ENCODE measurements around the gene GULP1. TPM values are rescaled to one million over a fixed set of nuclear protein-coding genes. Genes with fewer than 3 reads are reported as not detected.

Gene GULP1
- polyA plus RNA-seq, 1 donor = 33.3 TPM

- no peak overlapping the region for H3K27ac ChIP-seq (ENCODE audit: low read length)
- DNase-seq = no peak
- no peaks in the 10 kb centered on the region for H3K4me1 ChIP-seq (ENCODE audit: control insufficient read depth, insufficient read depth, low read length)
- no peaks in the 10 kb centered on the region for H3K9me3 ChIP-seq (ENCODE audit: control insufficient read depth, low read depth, low read length)
- H3K36me3 ChIP-seq (ENCODE audit: control insufficient read depth, insufficient read depth, low read length) = no peaks in the 10 kb centered on the region
- no peaks in the 10 kb centered on the region for H3K27me3 ChIP-seq (ENCODE audit: control insufficient read depth, insufficient read depth, low read length)
- H3K4me3 ChIP-seq (ENCODE audit: low read length) = no peak overlapping the region
Observed at GRCh38 chr2:188365058-188365641, 73.5 kb downstream of the GULP1 start.

- DNase-seq = peak in 1 of 2 donors; percentile 9
- no CpG with 5 or more reads among the region's 3 CpGs for WGBS (ENCODE audit: insufficient coverage, low lambda C conversion rate)
- no peaks in the 10 kb centered on the region for H3K36me3 ChIP-seq (ENCODE audit: control insufficient read depth, insufficient read depth, low read length)
Observed at GRCh38 chr2:188367164-188367563, 75.5 kb downstream of the GULP1 start.

DNA sequence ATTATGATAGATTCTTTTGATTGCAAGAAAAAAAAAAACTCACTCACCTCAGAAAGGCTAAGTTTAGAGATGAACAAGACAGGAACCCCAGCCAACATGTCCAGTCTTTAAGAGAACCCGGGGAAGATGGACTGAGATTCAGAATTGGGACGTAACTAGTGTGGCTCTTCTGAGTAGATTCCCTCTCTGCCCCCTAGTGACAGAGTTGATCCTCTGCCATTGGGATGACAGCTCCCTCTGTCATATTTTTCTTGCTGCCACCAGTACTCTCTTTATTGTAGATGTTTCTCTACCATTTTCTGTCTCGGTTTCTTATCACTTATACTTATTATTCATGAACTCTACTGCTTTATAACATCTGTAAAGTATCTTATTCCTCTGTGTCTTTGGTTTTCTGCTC is 77.7 kb downstream of the GULP1 start:
- H3K27ac ChIP-seq (ENCODE audit: low read length) = no peak overlapping the region
- no peaks in the 10 kb centered on the region for H3K4me1 ChIP-seq (ENCODE audit: control insufficient read depth, insufficient read depth, low read length)
- peak; percentile 34 to 39 for DNase-seq
- H3K4me3 ChIP-seq (ENCODE audit: low read length) = no peak overlapping the region
- no peaks in the 10 kb centered on the region for H3K27me3 ChIP-seq (ENCODE audit: control insufficient read depth, insufficient read depth, low read length)
- no peaks in the 10 kb centered on the region for H3K9me3 ChIP-seq (ENCODE audit: control insufficient read depth, low read depth, low read length)
- 30% methylated on average over 1 of the region's 3 CpGs for WGBS (ENCODE audit: insufficient coverage, low lambda C conversion rate)
- H3K36me3 ChIP-seq (ENCODE audit: control insufficient read depth, insufficient read depth, low read length) = no peaks in the 10 kb centered on the region

More at GRCh38 chr2:188367164-188367563, 75.5 kb downstream of the GULP1 start:
- H3K4me3 ChIP-seq (ENCODE audit: low read length) = no peak overlapping the region
- no peaks in the 10 kb centered on the region for H3K9me3 ChIP-seq (ENCODE audit: control insufficient read depth, low read depth, low read length)
- no peaks in the 10 kb centered on the region for H3K4me1 ChIP-seq (ENCODE audit: control insufficient read depth, insufficient read depth, low read length)
- no peaks in the 10 kb centered on the region for H3K27me3 ChIP-seq (ENCODE audit: control insufficient read depth, insufficient read depth, low read length)
- no peak overlapping the region for H3K27ac ChIP-seq (ENCODE audit: low read length)

GRCh38 chr2:188378371-188378950 is 86.8 kb downstream of the GULP1 start:
- H3K4me1 ChIP-seq (ENCODE audit: control insufficient read depth, insufficient read depth, low read length) = no peaks in the 10 kb centered on the region
- WGBS (ENCODE audit: insufficient coverage, low lambda C conversion rate) = 100% methylated on average over 1 of the region's 5 CpGs
- H3K27ac ChIP-seq (ENCODE audit: low read length) = no peak overlapping the region

DNA sequence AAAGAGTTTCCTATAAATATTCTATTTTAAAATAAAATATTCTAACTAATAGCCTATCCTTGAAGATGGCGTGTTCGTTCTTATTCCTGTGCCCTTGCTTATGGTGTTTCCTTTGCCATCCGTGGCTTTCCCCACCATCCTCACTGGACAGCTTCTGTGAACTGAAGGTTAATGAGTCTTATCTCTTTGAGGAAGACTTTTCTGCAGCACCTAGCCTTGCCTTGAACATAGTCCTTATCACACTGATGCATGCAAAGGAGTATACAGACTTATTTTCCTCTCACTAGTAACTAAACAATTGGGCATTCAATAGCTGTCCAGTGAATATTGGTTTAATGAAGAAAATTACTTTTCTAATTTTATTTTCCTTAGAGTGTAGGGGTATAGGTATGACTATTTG is 88.1 kb downstream of the GULP1 start:
- no peaks in the 10 kb centered on the region for H3K4me1 ChIP-seq (ENCODE audit: control insufficient read depth, insufficient read depth, low read length)
- peaks cover 4% of the 10 kb centered on the region for H3K9me3 ChIP-seq (ENCODE audit: control insufficient read depth, low read depth, low read length)
- no peak overlapping the region for H3K4me3 ChIP-seq (ENCODE audit: low read length)
- no CpG with 5 or more reads among the region's 3 CpGs for WGBS (ENCODE audit: insufficient coverage, low lambda C conversion rate)
- DNase-seq = no peak
- H3K27ac ChIP-seq (ENCODE audit: low read length) = no peak overlapping the region
- H3K27me3 ChIP-seq (ENCODE audit: control insufficient read depth, insufficient read depth, low read length) = no peaks in the 10 kb centered on the region
- peaks cover 7% of the 10 kb centered on the region for H3K36me3 ChIP-seq (ENCODE audit: control insufficient read depth, insufficient read depth, low read length)

More at GRCh38 chr2:188378371-188378950, 86.8 kb downstream of the GULP1 start:
- Histone ChIP-seq H3K4me3 (ENCODE audit: low read length) (no peak overlapping the region), H3K9me3 (ENCODE audit: control insufficient read depth, low read depth, low read length) (no peaks in the 10 kb centered on the region), H3K27me3 (ENCODE audit: control insufficient read depth, insufficient read depth, low read length) (no peaks in the 10 kb centered on the region), H3K36me3 (ENCODE audit: control insufficient read depth, insufficient read depth, low read length) (no peaks in the 10 kb centered on the region)
- no peak for DNase-seq

DNA sequence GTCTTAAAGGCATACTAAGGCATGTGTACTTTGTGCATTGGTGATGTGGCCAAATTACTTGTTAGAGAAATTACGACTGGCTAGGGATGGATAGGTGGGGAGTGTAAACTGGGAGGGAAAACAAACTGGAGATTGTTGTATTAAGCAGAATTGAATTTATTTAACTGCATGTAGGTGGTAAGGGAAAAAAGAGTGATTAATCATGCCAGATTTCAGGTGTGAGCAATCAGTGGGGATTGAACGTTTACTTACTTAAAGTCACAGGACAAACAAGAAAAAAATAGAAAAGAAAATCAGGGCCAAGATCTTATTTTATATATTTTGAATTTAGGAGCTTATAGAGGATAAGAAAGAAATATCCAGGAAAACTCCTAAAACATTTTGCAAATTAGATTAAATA is 88.6 kb downstream of the GULP1 start:
- 100% methylated on average over 1 of the region's 2 CpGs for WGBS (ENCODE audit: insufficient coverage, low lambda C conversion rate)

GRCh38 chr2:188381614-188382013 is 89.9 kb downstream of the GULP1 start:
- peak in 1 of 2 donors; percentile 20 for DNase-seq
- peaks cover 5% of the 10 kb centered on the region for H3K9me3 ChIP-seq (ENCODE audit: control insufficient read depth, low read depth, low read length)
- H3K36me3 ChIP-seq (ENCODE audit: control insufficient read depth, insufficient read depth, low read length) = peaks cover 16% of the 10 kb centered on the region
- 80% methylated on average over 1 of the region's 1 CpG for WGBS (ENCODE audit: insufficient coverage, low lambda C conversion rate)
- H3K4me3 ChIP-seq (ENCODE audit: low read length) = no peak overlapping the region
- no peaks in the 10 kb centered on the region for H3K27me3 ChIP-seq (ENCODE audit: control insufficient read depth, insufficient read depth, low read length)
- no peaks in the 10 kb centered on the region for H3K4me1 ChIP-seq (ENCODE audit: control insufficient read depth, insufficient read depth, low read length)
- no peak overlapping the region for H3K27ac ChIP-seq (ENCODE audit: low read length)

More for the DNA sequence above, 88.6 kb downstream of the GULP1 start:
- Histone ChIP-seq H3K4me3 (ENCODE audit: low read length) (no peak overlapping the region), H3K27me3 (ENCODE audit: control insufficient read depth, insufficient read depth, low read length) (no peaks in the 10 kb centered on the region), H3K4me1 (ENCODE audit: control insufficient read depth, insufficient read depth, low read length) (no peaks in the 10 kb centered on the region), H3K9me3 (ENCODE audit: control insufficient read depth, low read depth, low read length) (peaks cover 5% of the 10 kb centered on the region), H3K27ac (ENCODE audit: low read length) (no peak overlapping the region), H3K36me3 (ENCODE audit: control insufficient read depth, insufficient read depth, low read length) (peaks cover 12% of the 10 kb centered on the region)
- no peak for DNase-seq

DNA sequence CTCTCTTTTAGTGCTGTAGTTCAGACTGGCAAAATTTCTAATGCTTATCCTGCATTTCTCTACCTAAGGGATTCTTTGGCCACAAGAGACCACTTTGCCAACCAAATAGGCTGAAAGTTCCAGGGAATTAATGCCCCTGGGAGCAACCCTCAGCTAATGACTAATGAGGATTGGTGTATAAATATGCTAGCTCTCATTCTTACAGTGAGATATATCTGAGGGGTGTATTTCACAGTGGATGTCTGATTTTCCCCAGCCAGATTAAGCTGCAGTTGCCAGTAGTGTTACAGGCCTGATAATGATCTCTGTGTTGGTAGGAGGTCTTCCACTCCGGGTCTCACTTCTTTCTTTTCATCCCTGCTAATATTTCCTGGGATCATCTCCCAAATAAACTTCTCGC is 90.4 kb downstream of the GULP1 start:
- H3K27ac ChIP-seq (ENCODE audit: low read length) = no peak overlapping the region
- 93% methylated on average over 2 of the region's 2 CpGs for whole genome bisulfite sequencing (ENCODE audit: insufficient coverage, low lambda C conversion rate)
- no peak overlapping the region for H3K4me3 ChIP-seq (ENCODE audit: low read length)

GRCh38 chr2:188383158-188383557 is 91.5 kb downstream of the GULP1 start:
- no CpG with 5 or more reads among the region's 1 CpG for WGBS (ENCODE audit: insufficient coverage, low lambda C conversion rate)
- H3K9me3 ChIP-seq (ENCODE audit: control insufficient read depth, low read depth, low read length) = peaks cover 5% of the 10 kb centered on the region
- no peak for DNase-seq
- no peaks in the 10 kb centered on the region for H3K27me3 ChIP-seq (ENCODE audit: control insufficient read depth, insufficient read depth, low read length)
- no peak overlapping the region for H3K27ac ChIP-seq (ENCODE audit: low read length)
- H3K4me1 ChIP-seq (ENCODE audit: control insufficient read depth, insufficient read depth, low read length) = no peaks in the 10 kb centered on the region
- no peak overlapping the region for H3K4me3 ChIP-seq (ENCODE audit: low read length)
- H3K36me3 ChIP-seq (ENCODE audit: control insufficient read depth, insufficient read depth, low read length) = peaks cover 16% of the 10 kb centered on the region

More for the DNA sequence above, 90.4 kb downstream of the GULP1 start:
- H3K4me1 ChIP-seq (ENCODE audit: control insufficient read depth, insufficient read depth, low read length) = no peaks in the 10 kb centered on the region
- peaks cover 5% of the 10 kb centered on the region for H3K9me3 ChIP-seq (ENCODE audit: control insufficient read depth, low read depth, low read length)
- DNase-seq = no peak
- H3K27me3 ChIP-seq (ENCODE audit: control insufficient read depth, insufficient read depth, low read length) = no peaks in the 10 kb centered on the region
- peaks cover 16% of the 10 kb centered on the region for H3K36me3 ChIP-seq (ENCODE audit: control insufficient read depth, insufficient read depth, low read length)

GRCh38 chr2:188385857-188386256 is 94.2 kb downstream of the GULP1 start:
- no peak overlapping the region for H3K4me3 ChIP-seq (ENCODE audit: low read length)
- H3K4me1 ChIP-seq (ENCODE audit: control insufficient read depth, insufficient read depth, low read length) = no peaks in the 10 kb centered on the region
- peaks cover 16% of the 10 kb centered on the region for H3K36me3 ChIP-seq (ENCODE audit: control insufficient read depth, insufficient read depth, low read length)
- WGBS (ENCODE audit: insufficient coverage, low lambda C conversion rate) = no CpG with 5 or more reads among the region's 1 CpG
- no peak overlapping the region for H3K27ac ChIP-seq (ENCODE audit: low read length)
- H3K27me3 ChIP-seq (ENCODE audit: control insufficient read depth, insufficient read depth, low read length) = no peaks in the 10 kb centered on the region
- peaks cover 5% of the 10 kb centered on the region for H3K9me3 ChIP-seq (ENCODE audit: control insufficient read depth, low read depth, low read length)
- no peak for DNase-seq

GRCh38 chr2:188388831-188389230 is 97.2 kb downstream of the GULP1 start:
- Histone ChIP-seq H3K36me3 (ENCODE audit: control insufficient read depth, insufficient read depth, low read length) (peaks cover 16% of the 10 kb centered on the region), H3K4me3 (ENCODE audit: low read length) (no peak overlapping the region), H3K9me3 (ENCODE audit: control insufficient read depth, low read depth, low read length) (peaks cover 10% of the 10 kb centered on the region), H3K4me1 (ENCODE audit: control insufficient read depth, insufficient read depth, low read length) (no peaks in the 10 kb centered on the region), H3K27me3 (ENCODE audit: control insufficient read depth, insufficient read depth, low read length) (no peaks in the 10 kb centered on the region), H3K27ac (ENCODE audit: low read length) (no peak overlapping the region)
- DNase-seq = no peak
- WGBS (ENCODE audit: insufficient coverage, low lambda C conversion rate) = 95% methylated on average over 2 of the region's 3 CpGs
